Stimulated activated CD8-positive, alpha-beta memory T cell treated with anti-CD3 and anti-CD28 coated beads, Interleukin-4, amount 100 ng/mL, for 24 hours (primary cell): ENCODE data around the gene THBS1.

Experiments used
- DNase-seq: peaks from one replicate; pipeline ENCODE4 v3.0.0-alpha.2; 2020; ENCODE audit warnings: low read depth

The THBS1 gene

GRCh38 chr15:39608185-39609139 lies 27.6 kb downstream of the THBS1 start:
- DNase-seq, result no peak

- DNase-seq, result no peak
These were observed 28.5 kb downstream of the THBS1 start for GRCh38 chr15:39609166-39609916.

GRCh38 chr15:39610665-39611064 lies 29.8 kb downstream of the THBS1 start:
- DNase-seq, result no peak

- no peak for DNase-seq
These were observed 32.4 kb downstream of the THBS1 start for GRCh38 chr15:39613271-39613670.

DNA sequence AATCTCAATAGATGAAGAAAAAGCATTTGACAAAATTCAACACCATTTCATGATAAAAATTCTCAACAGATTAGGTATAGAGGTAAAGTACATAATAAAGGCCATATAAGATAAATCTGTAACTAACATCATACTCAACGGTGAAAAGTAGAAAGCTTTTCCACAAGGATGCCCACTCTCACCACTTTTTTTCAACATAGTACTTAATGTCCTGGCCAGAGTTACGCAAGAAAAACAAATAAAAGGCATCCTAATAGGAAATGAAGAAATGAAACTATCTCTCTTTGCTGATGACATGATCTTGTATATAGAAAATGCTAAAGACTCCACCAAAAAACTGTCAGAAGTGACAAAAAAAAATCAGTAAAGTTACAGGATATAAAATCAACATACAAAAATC lies 33.0 kb downstream of the THBS1 start:
- no peak for DNase-seq

DNA sequence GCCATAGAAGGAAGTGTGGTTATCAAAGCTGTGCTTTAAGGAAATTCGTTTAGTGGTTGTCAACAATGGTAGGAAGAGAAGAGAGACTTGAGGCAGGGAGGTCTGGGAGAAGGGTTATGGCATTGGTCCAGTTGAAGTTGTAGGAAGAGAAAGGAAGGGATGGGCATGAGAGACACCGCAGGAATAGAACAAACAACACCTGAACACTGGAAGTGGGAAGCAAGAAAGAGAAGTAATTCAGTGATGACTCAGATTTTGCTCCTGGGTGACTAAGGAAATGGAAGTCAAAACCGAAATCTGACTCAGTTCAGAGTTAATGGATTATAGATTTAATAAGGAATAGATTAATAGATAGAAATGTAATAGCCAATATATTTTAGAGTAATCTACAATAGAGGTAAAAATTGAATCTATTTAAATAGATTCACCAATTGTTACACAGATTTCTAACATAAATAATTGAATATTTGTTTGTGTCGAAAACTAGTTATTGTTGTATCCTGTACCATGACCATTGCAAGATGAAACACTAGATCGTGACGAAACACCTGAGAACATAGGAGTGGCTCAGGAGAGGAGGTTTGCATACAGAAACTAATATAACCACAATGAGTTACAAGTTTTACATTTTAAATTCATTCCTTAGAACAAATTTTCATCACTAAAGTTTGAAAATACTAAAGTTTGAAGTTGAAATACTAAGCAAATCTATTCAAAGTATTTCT lies 36.0 kb downstream of the THBS1 start:
- DNase-seq, result no peak

GRCh38 chr15:39618063-39618823 lies 37.4 kb downstream of the THBS1 start:
- no peak for DNase-seq

DNA sequence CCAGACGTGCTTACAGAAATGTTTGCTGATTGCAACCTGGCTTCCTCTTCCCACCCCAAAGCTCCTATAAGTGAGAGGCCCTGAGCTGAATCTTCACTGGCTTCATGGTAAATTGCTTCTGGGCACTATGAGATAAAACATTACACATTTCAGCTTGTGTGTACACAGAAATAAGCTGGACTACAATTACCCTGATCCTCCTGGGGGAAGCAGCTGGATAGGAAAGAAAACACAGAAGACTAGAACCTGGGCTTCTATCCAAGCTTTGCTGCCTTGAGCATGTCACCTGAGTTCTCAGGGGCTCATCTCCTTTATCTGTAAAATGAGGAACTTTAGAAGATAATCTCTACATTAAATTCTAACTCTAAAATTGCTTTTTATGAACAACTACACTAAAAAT lies 40.3 kb downstream of the THBS1 start:
- DNase-seq, result no peak

DNA sequence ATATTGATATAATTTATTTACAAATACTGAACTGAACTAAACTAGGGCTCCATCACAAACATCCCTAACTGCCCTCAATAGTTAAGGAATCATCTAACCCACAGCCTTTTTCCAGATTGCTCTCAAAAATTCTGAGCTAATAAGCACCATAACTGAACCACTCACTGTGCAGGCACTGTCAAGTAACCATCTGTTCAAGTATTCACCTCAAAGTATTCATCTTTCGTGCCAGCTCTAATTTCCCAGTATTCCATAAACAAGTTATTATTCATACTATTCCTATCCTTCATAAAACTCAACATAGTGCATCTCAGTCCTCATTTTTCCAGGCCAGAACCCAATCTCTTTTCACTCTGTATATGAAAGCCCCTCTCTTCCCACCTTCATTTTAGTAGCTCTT lies 41.1 kb downstream of the THBS1 start:
- no peak for DNase-seq

GRCh38 chr15:39622660-39623516 lies 42.0 kb downstream of the THBS1 start:
- DNase-seq, result no peak

DNA sequence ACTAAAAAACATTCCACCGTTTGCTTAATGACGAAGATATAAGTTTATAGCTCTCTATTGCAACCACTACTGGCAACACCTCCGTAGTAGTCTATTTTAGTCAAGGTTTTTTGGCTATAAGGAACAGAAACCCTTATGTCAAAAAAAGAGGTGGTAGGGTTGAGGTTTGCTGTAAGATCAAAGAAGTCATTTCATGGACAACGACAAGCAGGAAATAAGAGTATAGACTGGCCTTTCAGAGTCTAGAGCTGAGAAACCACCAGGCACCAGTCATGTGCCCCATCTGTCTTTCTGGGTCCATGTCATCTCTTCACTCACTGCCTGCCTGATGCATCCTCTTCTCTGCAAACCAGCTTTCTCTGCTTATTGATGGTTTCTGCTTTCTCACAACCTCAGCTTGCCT lies 42.7 kb downstream of the THBS1 start:
- DNase-seq, result no peak

GRCh38 chr15:39624806-39625205 lies 43.9 kb downstream of the THBS1 start:
- peak; percentile 45 for DNase-seq

DNA sequence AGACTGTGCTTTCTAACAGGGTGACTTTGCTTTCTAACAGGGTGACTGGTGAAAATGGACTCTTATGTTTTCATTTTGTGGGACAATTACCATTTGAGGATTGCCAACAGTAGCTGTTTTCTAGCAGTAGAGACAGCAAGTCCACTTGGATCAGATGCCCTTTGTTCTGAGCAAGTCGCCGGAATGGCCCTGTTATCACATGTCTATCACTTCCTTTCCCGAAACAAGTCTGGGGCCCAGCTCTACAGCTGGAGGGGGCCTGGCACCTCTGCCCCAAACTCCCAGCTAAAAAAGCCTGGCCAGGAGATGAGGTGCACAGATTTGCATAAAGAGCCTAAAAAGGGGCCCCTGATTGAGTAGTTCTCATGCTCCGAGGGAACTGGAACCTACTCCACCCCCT lies 44.6 kb downstream of the THBS1 start:
- DNase-seq, result no peak

GRCh38 chr15:39625856-39626255 lies 45.0 kb downstream of the THBS1 start:
- no peak for DNase-seq

DNA sequence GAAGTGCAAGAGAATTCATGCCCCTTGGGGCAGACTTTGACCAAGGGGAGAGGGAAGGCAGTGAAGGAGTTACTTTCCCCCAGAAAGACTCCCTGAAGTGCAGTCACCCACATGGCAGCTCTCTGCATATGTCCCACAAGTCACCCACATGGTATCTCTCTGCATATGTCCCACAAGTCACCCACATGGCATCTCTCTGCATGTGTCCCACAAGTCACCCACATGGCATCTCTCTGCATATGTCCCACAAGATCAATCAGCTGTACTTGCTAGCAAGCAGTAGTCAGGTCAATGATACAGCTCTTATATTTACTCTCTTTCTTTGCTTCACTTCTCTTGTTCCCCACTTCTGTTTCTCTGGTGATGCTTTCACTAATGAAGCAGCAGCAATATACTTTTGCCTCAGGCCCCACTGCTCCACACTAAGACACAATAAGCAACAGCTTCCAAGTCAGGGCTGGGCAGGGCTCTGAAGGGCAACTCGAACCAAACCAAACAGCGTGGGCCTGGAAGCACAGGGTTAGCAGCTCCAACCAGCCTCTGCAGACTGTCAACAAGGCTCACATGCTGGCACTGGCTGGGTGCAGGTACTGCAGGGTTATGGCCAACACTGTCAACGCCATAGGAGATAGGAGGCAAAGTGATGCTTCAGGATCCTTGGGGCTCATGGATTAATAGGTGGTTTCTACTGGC lies 46.7 kb downstream of the THBS1 start:
- DNase-seq, result no peak

DNA sequence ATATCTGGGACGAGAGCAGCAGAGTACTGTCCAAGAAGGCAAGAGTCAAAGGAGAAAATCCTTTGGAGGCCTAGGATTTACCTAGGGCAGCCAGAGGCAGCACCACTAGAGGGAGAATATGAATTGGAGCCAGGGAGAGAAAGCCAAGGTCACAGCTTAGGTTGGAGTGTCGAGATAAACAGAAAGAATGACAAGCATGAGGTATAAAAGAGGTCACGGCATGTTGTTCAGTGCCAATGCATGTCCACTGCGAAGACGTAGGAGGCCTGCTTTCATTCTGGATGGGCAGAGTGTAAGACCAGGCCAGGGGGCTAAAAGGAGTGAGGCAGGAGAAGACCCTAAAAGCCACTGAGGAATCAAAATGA lies 47.2 kb downstream of the THBS1 start:
- no peak for DNase-seq

GRCh38 chr15:39628546-39629257 lies 47.8 kb downstream of the THBS1 start:
- no peak for DNase-seq

DNA sequence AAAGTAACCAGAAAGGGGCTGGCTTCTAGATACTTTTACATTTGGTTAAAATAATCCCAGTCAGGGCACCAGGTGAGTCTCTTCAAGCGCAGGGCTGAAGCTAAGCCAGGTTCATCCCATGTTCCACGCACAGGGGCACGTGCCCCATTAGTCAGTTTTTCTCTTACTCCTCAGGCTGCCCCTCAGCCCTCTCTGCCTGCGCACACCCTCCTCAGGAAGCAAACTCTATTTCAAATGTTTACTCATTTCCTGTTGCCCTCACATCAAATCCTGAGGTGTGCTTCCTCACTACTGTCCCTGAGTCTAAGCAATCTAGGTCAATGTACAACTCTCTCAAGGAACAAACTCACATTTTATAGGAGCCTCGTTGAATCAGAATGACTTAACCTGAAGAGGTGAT lies 48.5 kb downstream of the THBS1 start:
- DNase-seq, result peak; percentile 42

DNA sequence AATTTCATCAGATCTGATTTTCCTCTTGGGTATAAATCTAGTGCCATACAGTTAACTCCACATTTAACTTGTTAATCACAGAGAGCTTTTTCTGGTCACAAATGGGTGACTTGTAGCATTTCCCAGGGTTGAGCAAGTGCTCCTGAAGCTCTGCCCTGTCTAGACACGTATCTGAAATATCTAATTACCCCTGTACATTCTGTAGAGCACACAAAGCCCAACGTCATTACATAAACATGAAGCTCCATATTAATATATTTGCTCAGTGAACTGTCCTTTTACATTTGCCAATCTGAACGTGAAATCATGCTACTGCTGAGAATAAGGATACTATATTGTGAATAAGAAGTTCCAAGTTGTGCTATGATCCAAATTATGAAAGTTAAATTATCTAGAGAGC lies 49.0 kb downstream of the THBS1 start:
- no peak for DNase-seq

DNA sequence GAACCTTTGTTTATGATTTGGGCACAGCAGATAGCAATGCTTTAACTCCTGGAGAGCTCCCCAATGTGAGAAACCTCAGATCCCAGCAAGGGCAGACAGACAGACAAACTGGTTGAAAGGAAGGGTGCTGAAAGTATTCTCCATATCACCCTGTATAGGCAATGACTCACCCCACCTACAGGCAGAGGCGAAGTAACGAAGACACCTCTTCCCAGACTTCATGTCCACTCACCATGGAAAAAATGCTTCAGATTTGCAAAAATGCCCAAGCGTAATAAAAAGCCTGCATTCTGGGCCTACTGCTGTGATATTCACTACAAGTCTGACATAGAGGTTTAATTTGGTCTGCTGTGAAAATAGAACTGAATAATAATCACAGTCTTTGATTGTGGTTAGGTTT lies 50.5 kb downstream of the THBS1 start:
- DNase-seq, result no peak
